Activated T-helper 9 cell treated with anti-CD3 and anti-CD28 coated beads, Interleukin-2, amount 50 U/mL, for 16 hours (primary cell): ENCODE measurements around the gene WDFY4.

Experiments used
- DNase-seq: peaks from one replicate; pipeline ENCODE4 v3.0.0-alpha.2; 2020; ENCODE audit warnings: low read depth

Gene WDFY4

GRCh38 chr10:48744587-48744986, 59.9 kb downstream of the WDFY4 start:
- DNase-seq = no peak

GRCh38 chr10:48745662-48746245, 61.1 kb downstream of the WDFY4 start:
- DNase-seq = no peak

- DNase-seq = no peak
These were observed 63.9 kb downstream of the WDFY4 start for GRCh38 chr10:48748573-48748972.

GRCh38 chr10:48749254-48749787, 64.6 kb downstream of the WDFY4 start:
- DNase-seq = no peak

- no peak for DNase-seq
These were observed 65.3 kb downstream of the WDFY4 start for GRCh38 chr10:48750019-48750418.

GRCh38 chr10:48750991-48751390, 66.3 kb downstream of the WDFY4 start:
- DNase-seq = no peak

GRCh38 chr10:48751730-48752129, 67.1 kb downstream of the WDFY4 start:
- no peak for DNase-seq

GRCh38 chr10:48758411-48758810, 73.7 kb downstream of the WDFY4 start:
- no peak for DNase-seq

- no peak for DNase-seq
These were observed 74.6 kb downstream of the WDFY4 start for GRCh38 chr10:48759113-48759901.

GRCh38 chr10:48760983-48761382, 76.3 kb downstream of the WDFY4 start:
- DNase-seq = no peak

- no peak for DNase-seq
These were observed 77.7 kb downstream of the WDFY4 start for GRCh38 chr10:48762064-48763042.

- no peak for DNase-seq
These were observed 78.8 kb downstream of the WDFY4 start for GRCh38 chr10:48763403-48763965.

- no peak for DNase-seq
These were observed 79.8 kb downstream of the WDFY4 start for GRCh38 chr10:48764486-48764885.

GRCh38 chr10:48765039-48765438, 80.4 kb downstream of the WDFY4 start:
- no peak for DNase-seq

- DNase-seq = no peak
These were observed 80.9 kb downstream of the WDFY4 start for GRCh38 chr10:48765527-48765926.

- no peak for DNase-seq
These were observed 82.9 kb downstream of the WDFY4 start for GRCh38 chr10:48767373-48768143.

GRCh38 chr10:48768144-48768766, 83.6 kb downstream of the WDFY4 start:
- DNase-seq = no peak

- DNase-seq = no peak
These were observed 84.3 kb downstream of the WDFY4 start for GRCh38 chr10:48768926-48769325.

- DNase-seq = no peak
These were observed 85.2 kb downstream of the WDFY4 start for GRCh38 chr10:48769706-48770435.

- no peak for DNase-seq
These were observed 86.0 kb downstream of the WDFY4 start for GRCh38 chr10:48770561-48771089.
